MG63 (cell line): Measurements from ENCODE around the gene SLC6A17. TPM values are rescaled to one million over a fixed set of nuclear protein-coding genes. Genes with fewer than 3 reads are reported as not detected.

ENCODE experiments used
- DNase-seq: peaks from one replicate; pipeline ENCODE4 v3.0.0-alpha.2; 2020
- H3K27me3 ChIP-seq: fragments of 250-450 bp; sonication (Bioruptor Pico); 2 replicates; pipeline ENCODE4 v1.5.1; 2020; ENCODE audit warnings: mild to moderate bottlenecking, moderate library complexity
- H3K36me3 ChIP-seq: fragments of 250-450 bp; sonication (Bioruptor Pico); 2 replicates; pipeline ENCODE4 v1.5.1; 2020; ENCODE audit warnings: mild to moderate bottlenecking, moderate library complexity
- H3K4me3 ChIP-seq: fragments of 250-450 bp; sonication (Bioruptor Pico); 2 replicates; pipeline ENCODE4 v1.5.1; 2020; ENCODE audit warnings: mild to moderate bottlenecking, moderate library complexity
- H3K9me3 ChIP-seq: fragments of 250-450 bp; sonication (Bioruptor Pico); 2 replicates; pipeline ENCODE4 v1.5.1; 2020; ENCODE audit warnings: mild to moderate bottlenecking, moderate library complexity
- total RNA-seq: library from RNA; depleted of rRNA; stranded (reverse); fragments of >200 nt; shearing (Covaris generic); gene quantifications from 2 replicates; pipeline ENCODE4 v1.2.3, GENCODE V29; 2014; ENCODE audit warnings: low replicate concordance; rRNA removed

Gene SLC6A17
- 1.1 and 1.2 TPM in 2 replicates for total RNA-seq

DNA sequence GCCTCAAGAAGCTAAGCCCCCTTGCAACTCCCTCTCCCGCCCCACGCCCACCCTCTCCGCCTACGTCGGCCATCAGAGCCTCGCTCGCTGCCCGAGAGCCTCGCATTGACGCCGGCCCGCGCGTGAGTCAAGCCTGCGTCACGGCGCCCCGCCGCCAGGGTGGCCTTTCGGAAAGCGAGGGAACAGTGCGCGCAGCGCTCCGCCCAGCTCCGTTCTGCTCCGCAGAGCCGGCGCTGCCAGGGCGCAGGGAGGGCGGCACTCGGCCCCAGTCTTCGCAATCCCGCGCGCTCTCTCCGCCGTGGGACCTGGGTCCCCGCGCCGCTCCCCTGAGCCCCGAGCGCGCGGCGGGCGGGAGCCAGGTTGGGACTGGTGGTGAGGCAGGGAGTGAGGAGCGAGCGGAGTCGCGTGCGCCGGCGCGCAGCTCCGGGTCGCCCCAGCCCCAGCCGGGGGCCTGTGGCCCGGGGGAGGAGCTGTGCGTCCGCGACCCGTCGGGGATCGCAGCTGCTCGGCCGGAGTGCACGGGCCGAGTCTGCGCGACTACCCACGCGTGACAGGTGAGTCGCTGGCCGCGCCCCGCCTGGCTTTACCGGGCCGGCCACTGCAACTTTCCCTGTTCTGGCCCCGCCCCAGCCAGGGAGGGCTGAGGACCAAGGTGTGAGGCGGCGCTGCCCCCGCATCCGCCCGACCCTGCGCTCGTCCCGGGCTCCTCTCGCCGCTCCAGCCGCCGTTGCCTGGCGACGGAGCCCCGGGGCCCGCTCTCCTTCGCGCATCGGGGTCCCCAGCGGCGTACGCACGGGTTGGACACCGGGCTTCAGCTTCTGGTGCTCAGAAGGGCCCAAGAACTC, at the start of gene SLC6A17:
SLC6A17 (plus strand) TSS at position 165 of the 845 bp plus-strand sequence. CDS start 16,436 bp downstream, outside the sequence.
- H3K9me3 ChIP-seq: no peaks in the 10 kb centered on the region
- H3K4me3 ChIP-seq: peak within 1 kb of the TSS; percentile 51
- peak; percentile 97 for DNase-seq
- H3K27me3 ChIP-seq: peaks cover 23% of the 10 kb centered on the region
- no peaks in the 10 kb centered on the region for H3K36me3 ChIP-seq

DNA sequence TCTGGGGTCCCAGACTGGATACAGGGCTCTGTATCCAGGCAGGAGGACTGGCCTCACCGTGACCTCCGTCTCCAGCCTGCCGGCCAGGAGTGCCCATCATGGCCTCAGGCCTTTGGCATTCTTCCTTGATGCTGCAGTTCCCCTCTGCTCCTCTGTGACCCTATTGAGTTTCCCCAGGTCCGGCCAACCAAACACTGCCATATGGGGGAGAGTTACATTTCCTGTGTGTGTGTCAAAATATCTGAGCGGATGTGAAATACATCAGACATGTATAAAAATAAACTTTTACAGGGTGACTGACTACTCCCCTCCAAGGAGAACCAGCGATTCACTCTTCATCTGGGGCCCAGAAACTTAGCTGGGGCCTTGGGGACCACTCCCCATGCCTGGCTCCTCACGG, 48.2 kb upstream of the SLC6A17 start:
- H3K27me3 ChIP-seq: no peaks in the 10 kb centered on the region
- DNase-seq: no peak
- no peaks in the 10 kb centered on the region for H3K9me3 ChIP-seq
- no peak overlapping the region for H3K4me3 ChIP-seq
- H3K36me3 ChIP-seq: no peaks in the 10 kb centered on the region

DNA sequence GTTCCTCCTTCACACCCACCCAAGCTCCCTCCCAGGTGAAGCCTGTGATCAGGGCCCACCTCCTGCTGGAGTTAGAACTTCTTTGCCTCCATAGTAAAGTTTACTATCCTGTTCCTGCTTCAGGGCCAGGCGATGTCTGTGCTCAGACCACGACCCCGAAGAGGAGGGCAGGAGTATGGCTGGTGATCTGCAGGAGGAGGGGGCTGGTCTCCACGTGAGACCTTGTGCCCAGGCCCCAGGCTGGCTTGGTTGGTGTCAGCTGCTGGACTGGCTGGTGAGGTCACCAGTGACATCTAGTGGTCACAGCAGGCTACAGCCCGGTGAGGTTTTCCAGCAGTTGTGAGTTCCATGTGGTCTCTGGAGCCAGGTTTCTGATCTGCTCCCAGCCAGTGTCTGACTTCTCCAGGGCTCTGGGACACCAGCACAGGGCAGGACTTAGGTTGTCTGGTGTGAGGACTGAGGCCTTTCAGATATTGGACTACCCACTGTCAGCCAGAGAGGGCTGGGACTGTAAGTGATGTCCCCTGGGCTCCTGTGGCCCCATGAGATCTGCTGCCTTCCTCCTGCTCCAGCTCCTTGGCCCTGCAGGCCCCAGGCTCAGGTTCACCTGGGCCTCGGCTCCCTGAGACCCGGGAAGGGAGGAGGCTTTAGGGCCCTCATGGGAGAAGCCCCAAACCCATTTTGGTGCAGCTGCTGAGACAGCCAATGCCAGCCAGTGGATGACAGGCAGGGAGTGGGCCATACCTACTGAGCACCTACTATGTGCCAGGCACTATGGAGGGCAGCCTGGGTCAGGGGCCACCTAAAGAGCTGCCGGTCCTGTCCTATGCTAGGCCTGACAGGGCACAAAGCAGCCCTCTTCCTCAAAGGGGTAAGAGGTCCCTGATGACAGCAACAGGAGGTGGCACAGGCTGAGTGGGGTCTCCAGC, 44.0 kb upstream of the SLC6A17 start:
- Histone ChIP-seq H3K36me3 (no peaks in the 10 kb centered on the region), H3K4me3 (no peak overlapping the region), H3K9me3 (no peaks in the 10 kb centered on the region), H3K27me3 (peaks cover 2% of the 10 kb centered on the region; the same call in 1 of the 2 replicates)
- DNase-seq: peak; percentile 83

DNA sequence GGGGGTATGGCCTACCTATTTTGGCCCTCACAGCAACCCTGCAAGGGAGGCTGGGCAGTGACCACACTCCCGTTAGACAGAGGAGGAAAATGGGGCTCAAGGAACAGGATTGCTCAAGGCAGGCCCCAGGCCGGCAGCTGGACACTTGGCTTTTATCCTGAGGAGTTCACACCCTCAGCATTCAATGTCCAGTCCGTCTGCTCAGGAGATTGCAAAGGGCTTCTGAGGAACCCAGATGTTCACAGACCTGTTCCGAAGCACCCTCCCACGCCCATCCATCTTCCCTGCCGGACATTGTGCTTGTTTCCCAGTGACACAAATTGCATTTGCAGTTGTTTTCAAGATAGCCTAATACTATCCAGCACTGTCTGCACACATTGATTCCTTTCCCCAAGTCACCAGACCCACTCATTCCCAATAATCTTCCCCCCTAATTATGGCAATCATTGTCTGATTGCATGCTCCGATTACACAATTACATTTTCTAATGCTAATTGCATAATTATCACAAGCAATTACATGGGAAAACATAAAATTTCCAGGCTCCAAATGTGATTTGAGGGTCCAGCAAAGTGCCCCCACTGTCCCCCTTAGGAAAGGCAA, 42.3 kb upstream of the SLC6A17 start:
- no peak overlapping the region for H3K4me3 ChIP-seq
- H3K27me3 ChIP-seq: peaks cover 2% of the 10 kb centered on the region; the same call in 1 of the 2 replicates
- DNase-seq: no peak
- no peaks in the 10 kb centered on the region for H3K36me3 ChIP-seq
- no peaks in the 10 kb centered on the region for H3K9me3 ChIP-seq

DNA sequence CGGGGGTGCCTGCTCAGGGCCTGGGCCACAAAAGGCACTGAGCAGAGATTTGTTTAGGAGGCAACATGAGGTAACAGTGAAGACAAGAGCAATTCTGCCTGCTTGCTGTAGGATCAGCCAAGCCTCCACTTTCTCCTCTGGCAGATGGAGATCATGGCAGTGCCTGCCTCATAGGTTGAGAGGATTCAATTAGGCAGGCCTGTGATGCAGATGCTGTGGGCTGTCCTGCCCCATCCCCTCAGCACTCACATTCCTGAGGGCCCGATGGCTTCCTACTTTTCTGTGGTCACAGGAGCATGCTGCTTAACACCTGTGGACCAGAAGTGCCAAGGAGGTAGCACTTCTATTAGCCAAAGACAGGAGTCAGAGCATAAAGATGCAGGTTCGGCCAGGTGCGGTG, 39.2 kb upstream of the SLC6A17 start:
- Histone ChIP-seq H3K36me3 (no peaks in the 10 kb centered on the region), H3K9me3 (no peaks in the 10 kb centered on the region), H3K4me3 (no peak overlapping the region), H3K27me3 (peaks cover 2% of the 10 kb centered on the region; the same call in 1 of the 2 replicates)
- DNase-seq: no peak

DNA sequence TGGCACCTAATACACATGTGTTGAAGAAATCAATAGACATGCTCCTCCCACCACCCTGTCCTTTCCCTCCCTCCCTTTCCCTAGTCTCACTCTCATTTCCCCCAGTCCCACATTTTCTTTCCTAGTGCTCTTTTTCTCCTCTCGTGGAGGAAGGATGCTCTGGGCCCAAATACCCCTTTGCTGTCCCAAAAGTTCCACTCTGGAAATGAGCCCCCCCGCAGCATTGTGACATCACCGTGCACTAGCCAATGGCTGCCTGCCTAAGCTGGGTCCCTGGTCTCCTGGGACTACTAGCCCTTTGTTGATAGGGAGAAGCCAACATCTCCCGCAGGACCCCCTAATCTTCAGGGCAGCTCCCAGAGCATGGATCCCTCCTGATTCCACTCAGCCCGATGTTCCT, 38.2 kb upstream of the SLC6A17 start, which contains the start of gene UBL4B:
UBL4B (plus strand) TSS at position 301 of the 400 bp plus-strand sequence; CDS start at position 393, 92 bp downstream.
- Histone ChIP-seq H3K36me3 (no peaks in the 10 kb centered on the region), H3K9me3 (no peaks in the 10 kb centered on the region), H3K27me3 (peaks cover 2% of the 10 kb centered on the region; the same call in 1 of the 2 replicates), H3K4me3 (no peak within 1 kb of the TSS)
- DNase-seq: no peak

DNA sequence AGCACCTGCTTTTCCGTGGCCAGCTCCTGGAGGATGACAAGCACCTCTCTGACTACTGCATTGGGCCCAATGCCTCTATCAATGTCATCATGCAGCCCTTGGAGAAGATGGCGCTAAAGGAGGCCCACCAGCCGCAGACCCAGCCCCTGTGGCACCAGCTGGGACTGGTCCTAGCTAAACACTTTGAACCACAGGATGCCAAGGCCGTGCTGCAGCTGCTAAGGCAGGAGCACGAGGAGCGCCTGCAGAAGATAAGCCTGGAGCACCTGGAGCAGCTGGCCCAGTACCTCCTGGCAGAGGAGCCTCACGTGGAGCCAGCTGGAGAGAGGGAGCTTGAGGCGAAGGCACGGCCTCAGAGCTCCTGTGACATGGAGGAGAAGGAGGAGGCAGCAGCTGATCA, 37.6 kb upstream of the SLC6A17 start:
- H3K4me3 ChIP-seq: no peak overlapping the region
- no peaks in the 10 kb centered on the region for H3K9me3 ChIP-seq
- H3K27me3 ChIP-seq: peaks cover 2% of the 10 kb centered on the region; the same call in 1 of the 2 replicates
- no peak for DNase-seq
- H3K36me3 ChIP-seq: no peaks in the 10 kb centered on the region

DNA sequence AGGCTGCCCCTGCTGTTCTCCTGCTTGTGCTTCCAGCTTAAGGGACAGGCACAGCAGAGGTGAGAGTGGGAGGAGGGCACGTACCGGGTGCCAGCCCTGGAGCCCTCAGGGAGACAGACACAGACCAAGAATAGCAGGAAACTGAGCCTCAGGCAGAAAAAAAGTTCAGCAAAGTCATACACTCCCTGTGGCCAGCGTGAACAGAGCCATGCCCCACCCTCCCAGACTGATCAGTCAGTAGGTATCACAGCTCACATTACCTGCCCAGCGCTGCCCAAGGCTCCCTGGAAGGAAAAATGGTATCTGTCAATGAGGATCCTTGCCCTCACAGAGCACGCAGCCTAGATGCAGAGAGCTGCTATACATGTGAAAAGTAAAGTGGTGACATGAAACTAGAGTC, 36.7 kb upstream of the SLC6A17 start:
- H3K4me3 ChIP-seq: no peak overlapping the region

DNA sequence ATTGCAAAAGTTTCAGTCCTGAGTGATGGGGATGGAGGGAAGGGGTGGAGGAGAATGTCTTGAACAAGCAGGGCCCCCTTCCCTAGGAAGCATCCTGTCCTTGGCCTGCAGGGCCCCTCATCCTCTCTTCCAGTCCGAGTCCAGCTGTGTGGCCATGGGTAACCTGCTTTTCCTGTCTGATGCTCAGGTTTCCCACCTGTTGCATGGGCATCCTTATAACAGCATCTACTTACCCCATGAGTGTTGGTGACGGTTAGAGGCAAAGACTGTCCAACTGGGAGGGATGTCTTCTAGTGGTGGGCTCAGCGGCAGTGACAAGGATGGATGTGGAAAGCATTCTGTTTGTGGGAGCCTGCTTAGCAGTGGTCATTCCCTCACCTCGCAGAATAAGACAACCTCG, 36.1 kb upstream of the SLC6A17 start:
- Histone ChIP-seq H3K9me3 (no peaks in the 10 kb centered on the region), H3K27me3 (peaks cover 2% of the 10 kb centered on the region; the same call in 1 of the 2 replicates), H3K36me3 (no peaks in the 10 kb centered on the region), H3K4me3 (no peak overlapping the region)
- no peak for DNase-seq

More for the DNA sequence above, 36.7 kb upstream of the SLC6A17 start:
- no peaks in the 10 kb centered on the region for H3K9me3 ChIP-seq
- no peaks in the 10 kb centered on the region for H3K36me3 ChIP-seq
- peaks cover 2% of the 10 kb centered on the region; the same call in 1 of the 2 replicates for H3K27me3 ChIP-seq
- no peak for DNase-seq

DNA sequence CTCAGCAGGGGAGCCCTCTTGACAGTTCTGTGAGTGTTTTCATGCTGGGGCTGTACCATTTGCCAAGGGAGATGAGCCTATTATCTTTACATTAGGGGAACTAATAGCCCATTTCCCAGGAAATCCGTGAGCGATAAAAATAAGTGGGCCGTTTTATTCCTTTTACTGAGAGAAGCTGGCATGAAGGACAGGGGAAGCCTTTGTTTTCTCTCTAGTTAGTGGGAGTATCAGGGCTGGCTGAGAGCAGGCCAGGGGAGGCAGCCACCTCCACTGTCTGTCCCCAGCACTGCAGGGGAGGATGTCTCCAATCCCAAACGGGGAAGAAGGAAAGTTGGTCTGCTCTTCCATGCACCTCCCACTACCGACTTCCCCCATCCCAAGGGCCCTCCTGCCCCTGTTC, 35.5 kb upstream of the SLC6A17 start:
- Histone ChIP-seq H3K36me3 (no peaks in the 10 kb centered on the region), H3K27me3 (peaks cover 2% of the 10 kb centered on the region; the same call in 1 of the 2 replicates), H3K9me3 (no peaks in the 10 kb centered on the region), H3K4me3 (no peak overlapping the region)
- no peak for DNase-seq

DNA sequence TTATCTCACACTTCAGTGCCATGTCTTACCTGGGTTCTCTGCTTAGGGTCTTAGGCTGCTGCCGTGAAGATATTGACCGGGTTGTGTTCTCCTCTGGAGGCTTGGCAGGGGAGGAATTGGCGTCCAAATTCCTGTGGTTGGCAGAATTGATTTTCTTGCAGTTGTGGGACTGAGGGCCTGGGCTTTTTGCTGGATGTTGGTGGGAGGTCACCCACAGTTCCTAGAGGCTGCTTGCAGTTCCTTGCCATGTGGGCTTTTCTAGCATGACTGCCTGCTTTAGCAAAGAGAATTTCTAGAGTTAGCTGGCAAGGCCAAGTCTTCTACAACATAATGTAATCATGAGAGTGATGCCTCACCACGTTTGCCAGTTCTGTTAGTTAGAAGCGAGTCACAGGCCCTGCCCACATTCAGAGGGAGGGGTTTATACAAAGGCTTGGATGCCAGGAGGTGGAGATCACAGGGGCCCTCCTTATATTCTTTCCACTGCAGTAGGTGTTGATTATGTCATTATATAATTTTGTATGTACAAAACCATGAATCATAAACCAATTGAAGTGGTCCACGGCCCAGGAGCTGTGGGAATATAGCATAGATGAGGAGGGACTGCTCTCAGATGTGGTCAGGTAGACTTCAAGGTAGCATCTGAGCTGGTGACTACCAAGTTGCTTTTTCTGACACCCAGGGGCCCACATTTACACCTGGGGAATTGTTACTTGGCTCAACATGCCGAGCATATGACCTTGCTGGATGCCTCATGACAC, 31.5 kb upstream of the SLC6A17 start:
- Histone ChIP-seq H3K27me3 (no peaks in the 10 kb centered on the region), H3K36me3 (no peaks in the 10 kb centered on the region), H3K9me3 (no peaks in the 10 kb centered on the region; the same call in 1 of the 2 replicates), H3K4me3 (no peak overlapping the region)
- peak; percentile 87 for DNase-seq

DNA sequence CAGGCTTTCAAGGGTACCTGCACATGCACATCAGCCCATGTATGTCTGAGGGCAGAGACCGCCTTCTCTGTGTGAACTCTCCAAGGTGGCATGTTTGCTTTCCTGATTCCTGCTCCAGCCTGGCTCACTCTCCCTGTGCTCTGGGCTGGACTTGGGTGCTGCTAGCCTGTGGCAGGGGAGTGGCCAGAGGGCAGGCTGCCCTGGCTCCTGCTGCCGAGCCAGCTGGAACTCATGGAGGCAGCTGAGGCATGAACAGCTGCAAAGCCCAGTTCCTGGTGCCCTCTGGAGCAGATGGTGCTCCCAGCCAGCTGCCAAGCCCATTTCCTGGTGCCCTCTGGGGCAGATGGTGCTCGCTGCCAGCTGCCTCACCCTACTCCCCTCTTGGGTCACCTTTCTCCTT, 30.5 kb upstream of the SLC6A17 start:
- Histone ChIP-seq H3K9me3 (no peaks in the 10 kb centered on the region; the same call in 1 of the 2 replicates), H3K36me3 (no peaks in the 10 kb centered on the region), H3K27me3 (no peaks in the 10 kb centered on the region), H3K4me3 (no peak overlapping the region)
- DNase-seq: peak; percentile 95

DNA sequence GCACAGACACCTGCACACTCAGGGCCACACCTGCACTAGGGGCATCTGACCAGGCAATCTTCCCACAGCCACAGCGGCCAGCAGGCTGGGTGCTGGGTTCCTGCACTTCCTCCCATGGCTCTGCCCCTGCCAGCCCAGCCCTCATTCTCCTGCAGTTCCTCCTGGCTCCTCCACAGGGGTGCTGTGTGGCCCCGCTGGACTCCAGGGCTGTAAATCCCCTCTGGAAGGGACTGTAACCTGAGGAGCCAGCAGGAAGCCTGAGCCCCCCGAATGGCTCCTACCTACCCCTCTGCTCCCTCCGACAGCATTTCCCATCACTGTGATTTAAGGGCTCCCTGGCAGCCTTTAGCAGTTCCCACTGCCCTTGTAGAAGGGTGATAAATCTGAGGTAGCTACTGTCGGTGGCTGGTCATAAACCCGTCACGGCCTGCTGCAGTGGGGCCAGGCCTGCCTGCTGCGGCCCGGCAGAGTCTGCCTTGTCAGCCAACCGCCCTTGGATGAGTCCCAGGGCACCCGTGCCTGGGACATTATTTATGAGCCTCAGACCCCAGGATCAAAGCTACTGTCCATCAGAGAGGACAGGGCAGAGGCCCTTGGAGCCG, 29.2 kb upstream of the SLC6A17 start:
- H3K36me3 ChIP-seq: no peaks in the 10 kb centered on the region
- H3K27me3 ChIP-seq: no peaks in the 10 kb centered on the region
- H3K9me3 ChIP-seq: peaks cover 2% of the 10 kb centered on the region; the same call in 1 of the 2 replicates
- no peak overlapping the region for H3K4me3 ChIP-seq
- no peak for DNase-seq

DNA sequence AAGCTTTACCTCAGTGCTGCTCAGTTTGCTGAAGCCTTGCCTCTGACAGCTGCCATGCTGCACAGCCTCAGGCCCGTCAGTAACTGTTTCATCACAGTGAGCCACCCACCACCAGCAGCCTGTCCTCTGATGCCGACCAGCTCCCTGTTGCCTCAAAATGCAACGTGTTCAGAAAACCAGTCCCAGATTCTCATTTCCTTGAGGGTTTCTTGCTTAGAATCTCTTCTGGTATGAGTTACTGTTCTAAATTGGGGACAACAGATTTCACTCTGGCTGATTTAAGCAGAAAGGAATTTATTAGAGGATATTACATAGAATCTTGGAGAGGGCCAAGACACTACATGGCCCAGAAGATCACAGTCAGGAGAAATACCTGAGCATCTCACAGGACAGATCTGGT, 27.1 kb upstream of the SLC6A17 start:
- H3K27me3 ChIP-seq: no peaks in the 10 kb centered on the region
- H3K4me3 ChIP-seq: no peak overlapping the region
- no peaks in the 10 kb centered on the region for H3K36me3 ChIP-seq
- peaks cover 2% of the 10 kb centered on the region; the same call in 1 of the 2 replicates for H3K9me3 ChIP-seq
- peak; percentile 66 for DNase-seq

DNA sequence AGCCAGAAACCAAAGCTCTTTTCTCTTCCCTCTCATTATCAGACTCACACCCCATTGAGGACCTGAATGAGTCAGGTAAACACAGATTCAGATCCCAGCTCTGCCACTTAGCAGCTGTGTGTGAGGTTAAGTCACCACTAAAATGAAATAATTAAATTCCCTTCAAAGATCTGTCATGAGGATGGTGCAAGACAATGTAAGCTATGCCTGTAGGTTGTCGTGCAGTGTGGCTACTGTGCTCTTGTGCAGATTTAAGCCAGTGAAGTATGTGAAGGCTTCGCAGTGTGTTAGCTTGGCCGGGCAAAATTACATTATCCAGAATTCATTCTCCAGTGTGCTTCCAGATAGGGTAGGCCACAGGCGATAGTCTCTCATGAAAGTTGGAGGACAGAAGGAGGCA, 24.5 kb upstream of the SLC6A17 start:
- H3K27me3 ChIP-seq: no peaks in the 10 kb centered on the region
- H3K36me3 ChIP-seq: no peaks in the 10 kb centered on the region
- DNase-seq: no peak
- no peak overlapping the region for H3K4me3 ChIP-seq
- peaks cover 2% of the 10 kb centered on the region; the same call in 1 of the 2 replicates for H3K9me3 ChIP-seq
